Erythroblast (primary cell): ENCODE results near the gene R3HDM1.

Source experiments
- GATA1 ChIP-seq: IDR thresholded peaks from 2 replicates; pipeline ENCODE4 v1.6.1; 2011; ENCODE audit warnings: low read depth, mild to moderate bottlenecking, control low read depth, low read length, moderate library complexity
- POLR2A ChIP-seq: IDR thresholded peaks from 2 replicates; pipeline ENCODE4 v1.6.1; 2011; ENCODE audit warnings: mild to moderate bottlenecking, low read length

DNA sequence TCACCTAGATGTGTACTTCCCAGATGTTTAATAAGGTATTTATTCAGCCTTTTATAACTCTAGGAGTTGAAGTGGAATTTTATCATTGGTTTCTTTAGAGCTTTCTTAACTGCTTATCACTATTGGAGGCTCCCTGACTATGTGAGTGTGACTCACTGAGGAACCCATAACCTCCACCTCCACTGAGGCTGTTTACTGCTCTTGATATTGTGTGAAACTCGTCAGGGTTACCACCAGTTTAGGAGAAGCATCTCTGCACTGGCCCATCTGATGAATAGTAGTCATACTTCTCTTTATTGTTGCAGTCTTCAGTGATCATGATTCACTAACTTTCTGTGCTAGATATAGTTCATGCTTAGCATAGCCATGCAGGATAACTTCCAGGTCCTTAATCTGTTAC lies 130.8 kb downstream of the R3HDM1 start:
- no peak for TF ChIP-seq POLR2A
- TF ChIP-seq GATA1: no peak
